GM23338 (cell line): ENCODE results near the gene PNLIPRP2. TPM values are rescaled to one million over a fixed set of nuclear protein-coding genes. Genes with fewer than 3 reads are reported as not detected.

Experiments
- ATAC-seq: fragments of 200-7000 bp; cut with Tn5 transposase; 3 replicates; pipeline ENCODE4 v1.9.1; 2020
- DNase-seq: peaks from one replicate; pipeline ENCODE4 v3.0.0-alpha.2; 2015; ENCODE audit warnings: low spot score
- H2AFZ ChIP-seq: fragments of 200-600 bp; sonication (generic); 2 replicates; pipeline ENCODE4 v1.8.0; 2016; ENCODE audit warnings: antibody characterized with exemption, mild to moderate bottlenecking, moderate library complexity
- H3F3A ChIP-seq: fragments of 200-600 bp; sonication (generic); replicated peaks from 2 replicates; pipeline ENCODE4 v1.8.0; 2017; ENCODE audit warnings: antibody characterized with exemption, mixed run types, low read depth
- H3K27ac ChIP-seq: fragments of 200-600 bp; sonication (generic); 2 replicates; pipeline ENCODE4 v1.6.1; 2016; ENCODE audit warnings: low read depth
- H3K27me3 ChIP-seq: fragments of 200-600 bp; sonication (generic); 2 replicates; pipeline ENCODE4 v1.8.0; 2016; ENCODE audit warnings: mild to moderate bottlenecking, mixed run types, moderate library complexity; ENCODE audit not compliant: insufficient read depth
- H3K36me3 ChIP-seq: fragments of 200-600 bp; sonication (generic); 2 replicates; pipeline ENCODE4 v1.8.0; 2016; ENCODE audit warnings: mild to moderate bottlenecking; ENCODE audit not compliant: insufficient read depth
- H3K4me1 ChIP-seq: fragments of 200-600 bp; sonication (generic); 2 replicates; pipeline ENCODE4 v1.8.0; 2016; ENCODE audit warnings: mild to moderate bottlenecking, moderate library complexity; ENCODE audit not compliant: insufficient read depth
- H3K4me2 ChIP-seq: fragments of 200-600 bp; sonication (generic); 2 replicates; pipeline ENCODE4 v1.7.1; 2017; ENCODE audit warnings: mixed run types
- H3K4me3 ChIP-seq: fragments of 200-600 bp; sonication (generic); 2 replicates; pipeline ENCODE4 v1.6.1; 2016; ENCODE audit warnings: mixed run types
- H3K79me2 ChIP-seq: fragments of 200-600 bp; sonication (generic); replicated peaks from 2 replicates; pipeline ENCODE4 v1.8.0; 2017; ENCODE audit warnings: mild to moderate bottlenecking; ENCODE audit not compliant: insufficient read depth
- H3K9me2 ChIP-seq: fragments of 200-600 bp; sonication (generic); 2 replicates; pipeline ENCODE4 v1.8.0; 2017; ENCODE audit not compliant: insufficient read depth
- H4K20me1 ChIP-seq: fragments of 200-600 bp; sonication (generic); replicated peaks from 2 replicates; pipeline ENCODE4 v1.8.0; 2017; ENCODE audit warnings: mild to moderate bottlenecking; ENCODE audit not compliant: insufficient read depth
- H3K27ac Mint-ChIP-seq: 2 replicates; pipeline ENCODE4 v1.8.0; 2020; ENCODE audit warnings: inconsistent platforms, mild to moderate bottlenecking, moderate library complexity, mixed read lengths
- H3K27me3 Mint-ChIP-seq: 3 replicates; pipeline ENCODE4 v1.8.0; 2022; ENCODE audit warnings: low read depth, mild to moderate bottlenecking, moderate library complexity, mixed read lengths, inconsistent platforms; ENCODE audit not compliant: insufficient read depth, poor library complexity
- H3K36me3 Mint-ChIP-seq: 3 replicates; pipeline ENCODE4 v1.8.0; 2021; ENCODE audit warnings: low read depth, mild to moderate bottlenecking, inconsistent platforms, moderate library complexity, mixed read lengths
- H3K4me1 Mint-ChIP-seq: 3 replicates; pipeline ENCODE4 v1.8.0; 2020; ENCODE audit warnings: mild to moderate bottlenecking, inconsistent platforms, mixed read lengths
- H3K4me3 Mint-ChIP-seq: 3 replicates; pipeline ENCODE4 v1.8.0; 2021; ENCODE audit warnings: moderate library complexity, mild to moderate bottlenecking, inconsistent platforms, mixed read lengths
- H3K9me3 Mint-ChIP-seq: 3 replicates; pipeline ENCODE4 v1.8.0; 2020; ENCODE audit warnings: moderate library complexity, mild to moderate bottlenecking, inconsistent platforms, mixed read lengths
- CREB1 ChIP-seq: fragments of 250-450 bp; sonication (Bioruptor Pico); IDR thresholded peaks from 2 replicates; pipeline ENCODE4 v1.5.0; 2020; ENCODE audit warnings: low read depth, mild to moderate bottlenecking, moderate library complexity
- CTCF ChIP-seq, 2 experiments: fragments of 200-600 bp in 1 of 2; sonication (generic) in 1 of 2; conservative IDR thresholded peaks; 2 replicates each; pipeline versions ENCODE4 v1.5.1 to v1.6.1; 2016 to 2017; ENCODE audit warnings: antibody characterized with exemption in 2 of 2, low read depth in 2 of 2, mild to moderate bottlenecking in 2 of 2, moderate library complexity in 1 of 2
- ETS1 ChIP-seq: IDR thresholded peaks from 2 replicates; pipeline ENCODE4 v1.6.1; 2016; ENCODE audit warnings: antibody characterized with exemption
- EZH2 ChIP-seq: fragments of 200-600 bp; sonication (generic); IDR thresholded peaks from one replicate; pipeline ENCODE4 v1.8.0; 2017; ENCODE audit warnings: antibody characterized with exemption, mild to moderate bottlenecking, low read depth; ENCODE audit not compliant: unreplicated experiment
- EZH2phosphoT487 ChIP-seq: fragments of 200-600 bp; sonication (generic); IDR thresholded peaks from one replicate; pipeline ENCODE4 v1.8.1; 2018; ENCODE audit warnings: antibody characterized with exemption; ENCODE audit not compliant: unreplicated experiment
- JUNB ChIP-seq: IDR thresholded peaks from one replicate; pipeline ENCODE4 v1.6.1; 2016; ENCODE audit warnings: antibody characterized with exemption; ENCODE audit not compliant: unreplicated experiment
- NANOG ChIP-seq: IDR thresholded peaks from 2 replicates; pipeline ENCODE4 v1.6.1; 2016; ENCODE audit warnings: antibody characterized with exemption, borderline replicate concordance
- POLR2AphosphoS5 ChIP-seq: IDR thresholded peaks from 2 replicates; pipeline ENCODE4 v1.6.1; 2016; ENCODE audit warnings: antibody characterized with exemption, low read depth
- REST ChIP-seq: IDR thresholded peaks from one replicate; pipeline ENCODE4 v1.6.1; 2018; ENCODE audit warnings: antibody characterized with exemption; ENCODE audit not compliant: unreplicated experiment
- STAT1 ChIP-seq: IDR thresholded peaks from one replicate; pipeline ENCODE4 v1.6.1; 2016; ENCODE audit warnings: antibody characterized with exemption; ENCODE audit not compliant: unreplicated experiment
- ZNF114 ChIP-seq: fragments of 250-450 bp; sonication (Bioruptor Pico); IDR thresholded peaks from 2 replicates; pipeline ENCODE4 v1.5.0; 2020; ENCODE audit warnings: mild to moderate bottlenecking, moderate library complexity
- ZNF331 ChIP-seq: fragments of 250-450 bp; sonication (Bioruptor Pico); IDR thresholded peaks from 2 replicates; pipeline ENCODE4 v1.5.0; 2020; ENCODE audit warnings: low read depth, mild to moderate bottlenecking, moderate library complexity
- ZNF462 ChIP-seq: fragments of 250-450 bp; sonication (Bioruptor Pico); IDR thresholded peaks from 2 replicates; pipeline ENCODE4 v1.5.0; 2020; ENCODE audit warnings: mild to moderate bottlenecking, moderate library complexity
- polyA plus RNA-seq: library from polyadenylated mRNA; unstranded; fragments of >200 nt; fragmentation: Nextera tagmentation; extraction: Ambion mirVana; gene quantifications from 2 replicates; pipeline ENCODE4 v1.2.1, GENCODE V29; 2016
- total RNA-seq: library from RNA; depleted of rRNA; stranded (reverse); fragments of >200 nt; shearing (Covaris generic); gene quantifications from 2 replicates; pipeline ENCODE4 v1.2.3, GENCODE V29; 2014

The PNLIPRP2 gene
- total and polyA plus RNA-seq, 2 experiments from 2014 or later: 0.24 TPM; not detected in 1

DNA sequence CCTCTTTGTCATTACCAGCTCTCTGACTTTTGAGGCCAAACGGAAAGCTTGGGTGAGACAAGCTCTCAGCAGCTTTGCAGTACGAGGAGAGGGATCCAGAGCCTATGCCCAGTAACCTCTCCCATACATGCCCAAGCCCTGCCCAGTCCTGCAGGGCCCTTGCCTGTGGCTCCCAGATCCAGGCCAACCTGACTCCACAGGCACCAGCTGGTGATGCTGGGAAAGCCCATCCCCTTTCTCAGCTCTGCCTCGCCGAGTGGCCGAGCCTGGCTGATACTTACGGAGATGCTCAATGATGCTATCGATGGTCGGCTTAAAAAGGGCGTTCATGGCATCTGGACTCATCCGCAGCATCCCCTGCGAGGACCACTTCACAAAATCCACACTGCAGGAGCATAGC is 55.4 kb downstream of the PNLIPRP2 start:
- H3K4me3 Mint-ChIP-seq: no peak overlapping the region
- no peaks in the 10 kb centered on the region for H3K36me3 Mint-ChIP-seq
- H3K27me3 Mint-ChIP-seq: peaks cover 3% of the 10 kb centered on the region
- no peak overlapping the region for H3K4me3 ChIP-seq
- H3K4me1 Mint-ChIP-seq: peaks cover 13% of the 10 kb centered on the region
- H3K4me1 ChIP-seq: peaks cover 9% of the 10 kb centered on the region
- H3K27me3 ChIP-seq: no peaks in the 10 kb centered on the region
- no peak overlapping the region for H2AFZ ChIP-seq
- DNase-seq (no peak), ATAC-seq (no peak)
- H4K20me1 ChIP-seq: no peaks in the 10 kb centered on the region
- H3F3A ChIP-seq: no peaks in the 10 kb centered on the region
- H3K4me2 ChIP-seq: 0 out of 2 replicates have a peak overlapping the region, but pooled peaks have one; percentile 26
- TF ChIP-seq ZNF331 (CRISPR knock-in tag): no peak
- no peak for TF ChIP-seq STAT1
- no peak for TF ChIP-seq CREB1 (CRISPR knock-in tag)
- TF ChIP-seq ZNF114: no peak
- no peak for TF ChIP-seq CTCF (conservative IDR thresholded peaks at IDR 0.05; ENCODE audit: low read depth in 2 of 2)
- TF ChIP-seq ETS1: no peak
- no peak for TF ChIP-seq NANOG
- no peak for TF ChIP-seq REST
- no peak for TF ChIP-seq JUNB
- no peak for TF ChIP-seq EZH2phosphoT487
- no peak for TF ChIP-seq ZNF462 (CRISPR knock-in tag)
- TF ChIP-seq EZH2: no peak
- TF ChIP-seq POLR2AphosphoS5: no peak
- no peak overlapping the region for H3K27ac ChIP-seq
- H3K27ac Mint-ChIP-seq: no peak overlapping the region; the same call in 1 of the 2 replicates
- no peaks in the 10 kb centered on the region for H3K9me2 ChIP-seq
- no peaks in the 10 kb centered on the region for H3K9me3 Mint-ChIP-seq
- H3K36me3 ChIP-seq: no peaks in the 10 kb centered on the region
- no peaks in the 10 kb centered on the region for H3K79me2 ChIP-seq
